ENCODE results near the gene CACNA1I.
"Not testable (repeated sequence)": the region's sequence is repeated elsewhere in the genome, so short reads cannot be mapped to it uniquely, and the experiment has no call there.

CACNA1I gene

DNA sequence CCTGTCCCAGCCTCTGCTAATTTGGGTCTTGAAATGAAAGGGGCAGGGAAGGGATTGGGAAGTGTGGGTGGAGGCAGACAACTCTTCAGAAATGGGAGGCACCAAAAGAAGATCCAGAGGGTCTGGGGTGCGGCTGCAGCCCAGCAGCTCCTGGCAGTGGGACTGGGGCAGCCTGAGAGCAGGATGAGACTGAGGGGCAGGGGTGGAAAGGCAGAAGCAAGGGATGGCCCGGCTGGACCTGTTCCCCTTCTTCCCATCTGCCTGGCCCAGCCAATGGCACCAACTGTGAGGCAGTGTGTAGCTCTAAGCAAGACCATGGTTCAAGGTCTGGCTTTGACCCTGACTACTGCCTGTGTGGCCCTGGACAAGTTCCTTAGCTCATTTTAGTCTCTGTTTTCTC, 162.6 kb downstream of the CACNA1I start (continued):
- TF ChIP-seq, protein P1, sequence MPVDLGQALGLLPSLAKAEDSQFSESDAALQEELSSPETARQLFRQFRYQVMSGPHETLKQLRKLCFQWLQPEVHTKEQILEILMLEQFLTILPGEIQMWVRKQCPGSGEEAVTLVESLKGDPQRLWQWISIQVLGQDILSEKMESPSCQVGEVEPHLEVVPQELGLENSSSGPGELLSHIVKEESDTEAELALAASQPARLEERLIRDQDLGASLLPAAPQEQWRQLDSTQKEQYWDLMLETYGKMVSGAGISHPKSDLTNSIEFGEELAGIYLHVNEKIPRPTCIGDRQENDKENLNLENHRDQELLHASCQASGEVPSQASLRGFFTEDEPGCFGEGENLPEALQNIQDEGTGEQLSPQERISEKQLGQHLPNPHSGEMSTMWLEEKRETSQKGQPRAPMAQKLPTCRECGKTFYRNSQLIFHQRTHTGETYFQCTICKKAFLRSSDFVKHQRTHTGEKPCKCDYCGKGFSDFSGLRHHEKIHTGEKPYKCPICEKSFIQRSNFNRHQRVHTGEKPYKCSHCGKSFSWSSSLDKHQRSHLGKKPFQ (tag by site-specific recombination; IDR thresholded peaks at IDR 0.05), result no peak
- TF ChIP-seq ZNF830 (tag by site-specific recombination; IDR thresholded peaks at IDR 0.05; ENCODE audit: low read depth) (no peak), ZNF404 (tag by site-specific recombination; IDR thresholded peaks at IDR 0.05) (no peak), KLF8 (tag by site-specific recombination; IDR thresholded peaks at IDR 0.05) (no peak)

GRCh38 chr22:39734046-39734445, 163.5 kb downstream of the CACNA1I start:
- H3K36me3 ChIP-seq (ENCODE audit: control insufficient read depth in 2 of 2, insufficient read depth in 1 of 2, low read length in 2 of 2); H3K9me3 ChIP-seq (ENCODE audit: control insufficient read depth, insufficient read depth, low read depth, low read length); H3K4me3 ChIP-seq (ENCODE audit: low read depth, low read length); H3K27ac ChIP-seq (ENCODE audit: extremely low read depth, low read depth, low read length); CTCF ChIA-PET; H3K4me1 ChIP-seq (ENCODE audit: control insufficient read depth, insufficient read depth, low read length); POLR2A ChIA-PET: not testable (repeated sequence)
- peak; percentile 95 for TF ChIP-seq ZNF146 (tag by site-specific recombination; IDR thresholded peaks at IDR 0.05)

GRCh38 chr22:39734866-39735265, 164.3 kb downstream of the CACNA1I start:
- ChIA-PET POLR2A (interaction anchor here (0.6 kb wide), 1 partner anchor 1216 kb away, joined by 4 read pairs; the partner anchor contains the start of gene RBX1), CTCF (interaction anchor here (0.6 to 0.7 kb wide), 3 partner anchors 71 to 242 kb away, joined by 3 read pairs; no protein-coding TSS in a partner anchor)
- no peaks in the 10 kb centered on the region for H3K9me3 ChIP-seq (ENCODE audit: control insufficient read depth, insufficient read depth, low read depth, low read length)

More at GRCh38 chr22:39734866-39735265, 164.3 kb downstream of the CACNA1I start:
- no peaks in the 10 kb centered on the region for H3K4me1 ChIP-seq (ENCODE audit: control insufficient read depth, insufficient read depth, low read length)
- no peaks in the 10 kb centered on the region for H3K36me3 ChIP-seq (ENCODE audit: control insufficient read depth in 2 of 2, insufficient read depth in 1 of 2, low read length in 2 of 2)
- no peak overlapping the region for H3K4me3 ChIP-seq (ENCODE audit: low read depth, low read length)
- H3K27ac ChIP-seq (ENCODE audit: extremely low read depth, low read depth, low read length), result no peak overlapping the region
- TF ChIP-seq ZNF518A (tag by site-specific recombination; conservative IDR thresholded peaks at IDR 0.05; ENCODE audit: low read depth) (no peak), ZFHX2 (tag by site-specific recombination; conservative IDR thresholded peaks at IDR 0.05) (no peak), ATF2 (tag by site-specific recombination; IDR thresholded peaks at IDR 0.05; ENCODE audit: low read depth) (peak; percentile 24; the same call in 1 of the 2 replicates)

Data from HEK293 (cell line).